Measurements from ENCODE around the gene CPOX. TPM values are rescaled to one million over a fixed set of nuclear protein-coding genes. Genes with fewer than 3 reads are reported as not detected.

Gene CPOX
- total and polyA plus RNA-seq, 9 donors: 10.8 to 16.0 (median 14.2) TPM

DNA sequence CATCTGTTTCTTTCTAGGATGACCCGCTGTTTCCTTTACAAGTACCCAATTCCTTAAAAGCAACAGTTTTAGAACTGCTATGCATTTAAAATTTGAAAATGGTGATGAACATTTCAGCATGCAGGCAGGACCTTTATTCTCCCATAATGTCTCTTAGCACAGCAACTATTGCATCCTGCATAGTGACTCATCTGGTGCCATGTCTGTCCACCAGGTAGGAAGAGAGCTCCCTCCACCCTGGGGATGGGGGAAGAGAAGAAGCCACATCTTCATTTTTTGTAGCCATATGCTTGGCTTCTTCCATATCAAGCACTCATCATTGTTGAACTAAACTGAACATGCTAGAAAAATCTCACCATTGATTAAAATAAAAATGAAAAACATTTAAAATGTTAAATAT, 51.7 kb downstream of the CPOX start:
- no peaks in the 10 kb centered on the region for H3K9me3 ChIP-seq (replicated peaks; ENCODE audit: control insufficient read depth, low read depth, low read length)
- no peak overlapping the region for H3K4me3 ChIP-seq (ENCODE audit: low read length)
- H3K36me3 ChIP-seq (ENCODE audit: control insufficient read depth, insufficient read depth, low read length): no peaks in the 10 kb centered on the region
- no peaks in the 10 kb centered on the region for H3K4me1 ChIP-seq (ENCODE audit: control insufficient read depth, insufficient read depth, low read length)
- H3K27ac ChIP-seq (ENCODE audit: low read length): no peak overlapping the region
- H3K27me3 ChIP-seq (ENCODE audit: control insufficient read depth, insufficient read depth, low read length): no peaks in the 10 kb centered on the region
- no CpG with 5 or more reads among the region's 1 CpG for WGBS (ENCODE audit: insufficient coverage)
- DNase-seq: no peak

DNA sequence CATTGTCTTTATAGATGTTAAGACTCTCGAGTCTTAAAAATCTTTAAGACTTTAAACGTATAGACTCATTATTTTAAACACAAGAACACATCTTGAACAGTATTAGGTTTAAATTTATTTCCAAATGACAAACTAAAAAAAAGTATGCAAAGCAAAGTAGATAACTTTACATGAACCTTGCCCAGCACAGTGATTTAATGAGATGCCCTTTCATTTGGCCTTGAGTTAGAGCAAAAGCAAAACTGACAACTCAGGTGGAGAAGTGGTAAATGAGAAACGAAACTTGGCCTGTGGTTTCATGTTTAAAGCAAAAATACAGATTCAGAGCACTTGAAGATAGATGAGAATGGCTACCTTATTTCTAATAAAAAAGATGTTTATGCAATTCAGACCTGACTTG, 53.1 kb downstream of the CPOX start:
- Histone ChIP-seq H3K36me3 (ENCODE audit: control insufficient read depth, insufficient read depth, low read length) (no peaks in the 10 kb centered on the region), H3K4me1 (ENCODE audit: control insufficient read depth, insufficient read depth, low read length) (no peaks in the 10 kb centered on the region), H3K9me3 (replicated peaks; ENCODE audit: control insufficient read depth, low read depth, low read length) (no peaks in the 10 kb centered on the region), H3K27me3 (ENCODE audit: control insufficient read depth, insufficient read depth, low read length) (no peaks in the 10 kb centered on the region), H3K4me3 (ENCODE audit: low read length) (no peak overlapping the region), H3K27ac (ENCODE audit: low read length) (no peak overlapping the region)
- WGBS (ENCODE audit: insufficient coverage): no CpG with 5 or more reads among the region's 3 CpGs
- DNase-seq: peak; percentile 21

DNA sequence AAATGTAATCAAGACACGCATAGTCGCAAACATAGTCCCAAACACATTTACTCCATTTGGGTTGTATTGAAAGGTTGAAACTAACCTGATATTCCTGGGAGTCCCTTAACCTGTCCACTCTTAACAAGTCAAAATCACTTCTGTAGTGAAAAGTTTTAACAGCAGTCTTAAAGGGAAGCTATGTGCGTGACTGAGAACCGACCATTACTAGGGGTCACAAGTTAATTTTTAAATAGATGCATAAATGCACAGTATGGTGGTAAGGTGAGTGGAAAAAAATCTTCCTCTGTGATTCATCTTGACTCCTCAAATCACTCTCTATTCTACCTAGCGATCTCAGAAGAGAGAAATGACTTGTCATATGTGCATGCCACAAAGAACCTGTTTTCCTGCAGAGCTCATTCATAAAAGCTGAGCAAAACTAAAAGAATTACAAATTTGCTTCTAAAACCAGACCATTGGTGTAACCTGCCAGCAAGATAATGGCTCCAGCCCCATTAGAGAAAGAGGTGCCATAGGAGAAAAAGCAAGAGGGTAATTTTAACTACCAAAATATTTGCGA, 56.9 kb downstream of the CPOX start:
- Histone ChIP-seq H3K4me3 (ENCODE audit: low read length) (no peak overlapping the region), H3K27me3 (ENCODE audit: control insufficient read depth, insufficient read depth, low read length) (no peaks in the 10 kb centered on the region), H3K36me3 (ENCODE audit: control insufficient read depth, insufficient read depth, low read length) (no peaks in the 10 kb centered on the region), H3K9me3 (replicated peaks; ENCODE audit: control insufficient read depth, low read depth, low read length) (no peaks in the 10 kb centered on the region), H3K27ac (ENCODE audit: low read length) (no peak overlapping the region), H3K4me1 (ENCODE audit: control insufficient read depth, insufficient read depth, low read length) (no peaks in the 10 kb centered on the region)
- no CpG with 5 or more reads among the region's 6 CpGs for WGBS (ENCODE audit: insufficient coverage)
- DNase-seq: no peak

DNA sequence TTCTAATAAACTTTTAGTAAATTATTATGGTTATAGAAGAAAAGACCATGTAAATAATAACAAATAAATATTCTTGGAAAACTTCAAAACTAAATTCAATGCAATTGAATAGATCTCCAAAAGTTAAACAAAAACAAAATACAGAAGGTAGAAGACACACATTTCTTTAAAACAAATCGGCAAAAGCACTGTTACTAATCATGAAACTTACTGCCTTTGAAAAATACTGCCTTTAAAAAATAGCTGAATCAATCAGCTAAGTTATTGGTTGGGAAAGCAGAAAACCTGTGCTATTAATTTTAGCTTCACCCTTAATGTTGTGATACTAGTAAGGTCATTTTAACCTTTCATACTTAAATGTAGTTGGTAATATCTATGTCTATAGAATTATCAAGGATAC, 58.7 kb downstream of the CPOX start:
- WGBS (ENCODE audit: insufficient coverage): no CpG with 5 or more reads among the region's 1 CpG
- H3K36me3 ChIP-seq (ENCODE audit: control insufficient read depth, insufficient read depth, low read length): no peaks in the 10 kb centered on the region
- H3K4me1 ChIP-seq (ENCODE audit: control insufficient read depth, insufficient read depth, low read length): no peaks in the 10 kb centered on the region
- peaks cover 4% of the 10 kb centered on the region for H3K27me3 ChIP-seq (ENCODE audit: control insufficient read depth, insufficient read depth, low read length)
- no peak overlapping the region for H3K4me3 ChIP-seq (ENCODE audit: low read length)
- H3K9me3 ChIP-seq (replicated peaks; ENCODE audit: control insufficient read depth, low read depth, low read length): no peaks in the 10 kb centered on the region
- H3K27ac ChIP-seq (ENCODE audit: low read length): no peak overlapping the region
- DNase-seq: no peak

DNA sequence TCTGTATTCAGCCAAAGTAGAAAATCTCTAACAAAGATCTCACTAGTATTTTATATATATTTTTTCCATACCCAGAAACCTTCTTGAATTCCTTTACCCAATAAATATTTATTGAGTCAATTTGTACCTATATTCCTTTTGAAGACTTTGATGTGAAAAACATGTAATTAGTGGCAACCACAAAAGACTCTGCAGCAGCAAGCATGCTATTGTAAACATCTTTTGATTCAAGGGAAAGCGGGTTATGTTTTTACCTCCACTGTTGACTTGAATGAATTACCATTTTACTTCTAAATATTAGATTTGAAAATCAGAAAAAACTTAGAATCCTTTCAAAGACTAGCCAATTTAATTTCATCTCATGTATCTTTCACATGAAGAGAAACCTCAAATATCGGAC, 59.2 kb downstream of the CPOX start:
- H3K27ac ChIP-seq (ENCODE audit: low read length): no peak overlapping the region
- no peaks in the 10 kb centered on the region for H3K9me3 ChIP-seq (replicated peaks; ENCODE audit: control insufficient read depth, low read depth, low read length)
- H3K4me1 ChIP-seq (ENCODE audit: control insufficient read depth, insufficient read depth, low read length): no peaks in the 10 kb centered on the region
- no peak overlapping the region for H3K4me3 ChIP-seq (ENCODE audit: low read length)
- no peak for DNase-seq
- H3K36me3 ChIP-seq (ENCODE audit: control insufficient read depth, insufficient read depth, low read length): no peaks in the 10 kb centered on the region
- peaks cover 4% of the 10 kb centered on the region for H3K27me3 ChIP-seq (ENCODE audit: control insufficient read depth, insufficient read depth, low read length)
- WGBS (ENCODE audit: insufficient coverage): no CpG with 5 or more reads among the region's 2 CpGs

DNA sequence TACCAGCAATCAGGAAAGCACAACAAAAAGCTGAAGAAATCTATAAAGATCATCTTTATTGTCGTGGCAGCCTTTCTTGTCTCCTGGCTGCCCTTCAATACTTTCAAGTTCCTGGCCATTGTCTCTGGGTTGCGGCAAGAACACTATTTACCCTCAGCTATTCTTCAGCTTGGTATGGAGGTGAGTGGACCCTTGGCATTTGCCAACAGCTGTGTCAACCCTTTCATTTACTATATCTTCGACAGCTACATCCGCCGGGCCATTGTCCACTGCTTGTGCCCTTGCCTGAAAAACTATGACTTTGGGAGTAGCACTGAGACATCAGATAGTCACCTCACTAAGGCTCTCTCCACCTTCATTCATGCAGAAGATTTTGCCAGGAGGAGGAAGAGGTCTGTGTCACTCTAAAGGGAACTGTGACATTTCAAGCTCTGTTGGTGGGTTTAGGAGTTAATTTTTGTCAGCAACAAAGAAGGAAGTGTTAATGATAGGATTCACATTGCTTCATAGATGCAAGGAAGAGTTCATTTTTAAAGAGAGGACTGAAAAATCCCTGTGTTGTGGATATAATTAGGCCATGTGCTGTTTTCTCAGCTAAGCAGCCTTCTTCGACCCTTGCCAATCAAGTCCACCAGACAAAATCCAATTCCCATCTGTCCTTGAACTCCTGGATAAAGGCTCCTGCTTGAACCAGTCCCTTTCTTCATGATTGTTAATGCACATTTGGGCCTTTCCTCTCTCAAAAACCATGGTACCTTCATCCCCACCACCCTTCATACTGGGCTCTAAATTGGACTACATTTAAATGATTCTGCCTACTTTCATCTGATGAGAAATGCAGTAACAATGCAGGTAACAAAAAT, 60.5 kb downstream of the CPOX start:
- no peak for DNase-seq
- Histone ChIP-seq H3K27me3 (ENCODE audit: control insufficient read depth, insufficient read depth, low read length) (peaks cover 4% of the 10 kb centered on the region), H3K4me1 (ENCODE audit: control insufficient read depth, insufficient read depth, low read length) (no peaks in the 10 kb centered on the region), H3K27ac (ENCODE audit: low read length) (no peak overlapping the region), H3K9me3 (replicated peaks; ENCODE audit: control insufficient read depth, low read depth, low read length) (no peaks in the 10 kb centered on the region), H3K4me3 (ENCODE audit: low read length) (no peak overlapping the region), H3K36me3 (ENCODE audit: control insufficient read depth, insufficient read depth, low read length) (no peaks in the 10 kb centered on the region)
- WGBS (ENCODE audit: insufficient coverage): 50% methylated on average over 1 of the region's 6 CpGs

DNA sequence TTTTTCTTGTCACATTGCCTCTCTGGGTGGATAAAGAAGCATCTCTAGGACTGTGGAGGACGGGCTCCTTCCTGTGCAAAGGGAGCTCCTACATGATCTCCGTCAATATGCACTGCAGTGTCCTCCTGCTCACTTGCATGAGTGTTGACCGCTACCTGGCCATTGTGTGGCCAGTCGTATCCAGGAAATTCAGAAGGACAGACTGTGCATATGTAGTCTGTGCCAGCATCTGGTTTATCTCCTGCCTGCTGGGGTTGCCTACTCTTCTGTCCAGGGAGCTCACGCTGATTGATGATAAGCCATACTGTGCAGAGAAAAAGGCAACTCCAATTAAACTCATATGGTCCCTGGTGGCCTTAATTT, 61.2 kb downstream of the CPOX start:
- Histone ChIP-seq H3K27me3 (ENCODE audit: control insufficient read depth, insufficient read depth, low read length) (peaks cover 4% of the 10 kb centered on the region), H3K36me3 (ENCODE audit: control insufficient read depth, insufficient read depth, low read length) (no peaks in the 10 kb centered on the region), H3K4me1 (ENCODE audit: control insufficient read depth, insufficient read depth, low read length) (no peaks in the 10 kb centered on the region), H3K9me3 (replicated peaks; ENCODE audit: control insufficient read depth, low read depth, low read length) (no peaks in the 10 kb centered on the region), H3K4me3 (ENCODE audit: low read length) (no peak overlapping the region), H3K27ac (ENCODE audit: low read length) (no peak overlapping the region)
- WGBS (ENCODE audit: insufficient coverage): 85% methylated on average over 5 of the region's 5 CpGs
- no peak for DNase-seq

DNA sequence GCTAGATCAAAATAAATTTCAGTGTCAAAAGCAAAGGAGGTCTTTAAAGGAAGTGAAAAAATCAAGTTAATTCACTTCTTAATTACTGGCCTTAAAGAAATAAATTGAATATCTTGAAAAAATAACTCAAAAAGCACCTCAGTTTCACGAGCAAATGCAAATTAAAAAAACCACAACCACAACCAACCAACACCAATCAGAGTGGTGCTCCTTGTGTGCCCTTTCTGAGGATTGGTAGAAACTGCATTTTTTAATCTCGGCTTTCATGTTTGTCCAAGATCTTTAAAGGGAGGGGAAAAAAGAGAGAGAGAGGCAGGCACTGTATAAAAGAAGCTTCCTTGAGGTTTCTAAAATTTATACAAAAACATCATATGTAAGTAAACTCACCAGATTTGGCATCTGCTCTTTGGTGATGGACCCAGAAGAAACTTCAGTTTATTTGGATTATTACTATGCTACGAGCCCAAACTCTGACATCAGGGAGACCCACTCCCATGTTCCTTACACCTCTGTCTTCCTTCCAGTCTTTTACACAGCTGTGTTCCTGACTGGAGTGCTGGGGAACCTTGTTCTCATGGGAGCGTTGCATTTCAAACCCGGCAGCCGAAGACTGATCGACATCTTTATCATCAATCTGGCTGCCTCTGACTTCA, 61.7 kb downstream of the CPOX start, which contains the start of gene GPR15:
Gene GPR15 (plus strand): TSS at position 357 of the 653 bp plus-strand sequence. CDS start 56 bp downstream, at position 413.
- Histone ChIP-seq H3K36me3 (ENCODE audit: control insufficient read depth, insufficient read depth, low read length) (no peaks in the 10 kb centered on the region), H3K9me3 (replicated peaks; ENCODE audit: control insufficient read depth, low read depth, low read length) (no peaks in the 10 kb centered on the region), H3K27me3 (ENCODE audit: control insufficient read depth, insufficient read depth, low read length) (peaks cover 4% of the 10 kb centered on the region), H3K27ac (ENCODE audit: low read length) (no peak within 1 kb of the TSS), H3K4me1 (ENCODE audit: control insufficient read depth, insufficient read depth, low read length) (no peaks in the 10 kb centered on the region), H3K4me3 (ENCODE audit: low read length) (no peak within 1 kb of the TSS)
- 85% methylated on average over 5 of the region's 7 CpGs for WGBS (ENCODE audit: insufficient coverage)
- no peak for DNase-seq

DNA sequence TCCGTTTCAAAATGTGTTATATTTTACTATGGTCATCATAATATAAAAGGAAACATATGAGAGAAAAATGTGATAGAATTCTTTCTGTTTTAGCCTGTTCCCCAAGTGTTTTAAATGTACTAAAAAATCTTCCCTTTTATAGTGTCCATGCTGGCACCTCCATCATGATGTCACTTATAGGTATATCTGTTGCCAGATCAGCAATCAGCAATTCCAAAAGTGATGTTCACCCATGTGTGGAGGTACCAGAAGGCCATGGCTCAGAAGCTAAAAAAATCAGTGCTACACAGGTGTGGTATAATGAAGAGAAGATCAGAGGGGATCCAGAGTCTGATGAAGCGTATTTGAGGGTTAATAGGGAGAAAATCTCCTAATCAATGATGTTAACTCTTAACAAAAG, 62.7 kb downstream of the CPOX start:
- Histone ChIP-seq H3K27ac (ENCODE audit: low read length) (no peak overlapping the region), H3K4me1 (ENCODE audit: control insufficient read depth, insufficient read depth, low read length) (no peaks in the 10 kb centered on the region), H3K9me3 (replicated peaks; ENCODE audit: control insufficient read depth, low read depth, low read length) (no peaks in the 10 kb centered on the region), H3K36me3 (ENCODE audit: control insufficient read depth, insufficient read depth, low read length) (no peaks in the 10 kb centered on the region), H3K27me3 (ENCODE audit: control insufficient read depth, insufficient read depth, low read length) (peaks cover 4% of the 10 kb centered on the region), H3K4me3 (ENCODE audit: low read length) (no peak overlapping the region)
- no peak for DNase-seq
- no CpG with 5 or more reads among the region's 2 CpGs for WGBS (ENCODE audit: insufficient coverage)

DNA sequence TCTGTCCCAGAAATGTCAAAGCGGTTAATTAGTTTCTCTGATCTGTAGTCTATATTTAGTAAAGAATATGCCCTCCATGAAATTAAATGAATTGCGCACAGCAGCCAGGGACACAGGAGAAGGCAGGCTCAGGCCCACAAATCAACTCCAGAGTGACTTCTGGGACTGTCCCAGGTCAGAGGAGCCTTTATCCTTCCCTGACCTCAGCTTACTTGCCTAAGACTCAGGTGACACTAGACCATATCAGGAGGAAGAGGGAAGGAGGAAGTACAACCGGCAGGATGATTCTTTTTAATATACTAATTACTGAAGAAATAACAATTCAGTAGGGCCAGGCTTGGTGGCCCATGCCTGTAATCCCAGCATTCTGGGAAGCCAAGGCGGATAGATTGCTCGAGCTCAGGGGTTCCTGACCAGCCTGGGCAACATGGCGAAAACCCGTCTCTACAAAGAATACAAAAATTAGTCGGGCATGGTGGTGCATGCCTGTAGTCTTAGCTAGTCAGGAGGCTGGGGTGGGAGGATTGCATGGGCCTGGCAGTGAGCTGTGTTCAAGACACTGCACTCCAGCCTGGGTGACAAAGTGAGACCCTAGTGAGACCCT, 63.5 kb downstream of the CPOX start:
- Histone ChIP-seq H3K4me1 (ENCODE audit: control insufficient read depth, insufficient read depth, low read length) (no peaks in the 10 kb centered on the region), H3K9me3 (replicated peaks; ENCODE audit: control insufficient read depth, low read depth, low read length) (no peaks in the 10 kb centered on the region), H3K27me3 (ENCODE audit: control insufficient read depth, insufficient read depth, low read length) (peaks cover 4% of the 10 kb centered on the region), H3K27ac (ENCODE audit: low read length) (no peak overlapping the region), H3K4me3 (ENCODE audit: low read length) (no peak overlapping the region), H3K36me3 (ENCODE audit: control insufficient read depth, insufficient read depth, low read length) (no peaks in the 10 kb centered on the region)
- DNase-seq: no peak
- WGBS (ENCODE audit: insufficient coverage): 92% methylated on average over 4 of the region's 8 CpGs
